AG09309 (cell line): ENCODE measurements around the gene PTPRG.

Experiments used
- DNase-seq: peaks from one replicate; pipeline ENCODE4 v3.0.0-alpha.2; 2010; ENCODE audit warnings: low read depth
- H3K4me3 ChIP-seq: 2 replicates; pipeline ENCODE4 v1.5.1; 2011; ENCODE audit warnings: mild to moderate bottlenecking, low read depth, low read length, moderate library complexity; ENCODE audit not compliant: control insufficient read depth
- CTCF ChIP-seq: IDR thresholded peaks from 2 replicates; pipeline ENCODE4 v1.5.1; 2011; ENCODE audit warnings: mild to moderate bottlenecking, low read depth, low read length, inconsistent platforms; ENCODE audit not compliant: insufficient read depth, control insufficient read depth; ENCODE audit errors: missing control alignments

Gene PTPRG

GRCh38 chr3:62248734-62249483, 687.5 kb downstream of the PTPRG start:
- no peak for DNase-seq
- no peak for TF ChIP-seq CTCF
- H3K4me3 ChIP-seq: no peak overlapping the region

- H3K4me3 ChIP-seq: no peak overlapping the region
- no peak for DNase-seq
- TF ChIP-seq CTCF: no peak
Measured at GRCh38 chr3:62249484-62249776, 688.1 kb downstream of the PTPRG start.

- TF ChIP-seq CTCF: no peak
- DNase-seq: no peak
- no peak overlapping the region for H3K4me3 ChIP-seq
Measured at GRCh38 chr3:62249855-62250543, 688.6 kb downstream of the PTPRG start.

- DNase-seq: no peak
- TF ChIP-seq CTCF: no peak
- no peak overlapping the region for H3K4me3 ChIP-seq
Measured at GRCh38 chr3:62252438-62253157, 691.2 kb downstream of the PTPRG start.

- no peak overlapping the region for H3K4me3 ChIP-seq
- no peak for TF ChIP-seq CTCF
- no peak for DNase-seq
Measured at GRCh38 chr3:62253971-62254370, 692.6 kb downstream of the PTPRG start.

GRCh38 chr3:62255758-62256157, 694.4 kb downstream of the PTPRG start:
- no peak overlapping the region for H3K4me3 ChIP-seq
- DNase-seq: no peak
- TF ChIP-seq CTCF: no peak
